Sigmoid colon (tissue), 4 donors: Measurements from ENCODE around the gene HACL1.

Source experiments
- EP300 ChIP-seq, 4 donors: sonication (generic); formaldehyde crosslinking; IDR thresholded peaks; one replicate each; pipeline ENCODE4 v1.6.1; 2017; ENCODE audit warnings: antibody characterized with exemption in 4 of 4
- POLR2A ChIP-seq, 2 donors: fragments of 450-650 bp; IDR thresholded peaks; one replicate each; pipeline ENCODE4 v1.6.1; 2016; ENCODE audit warnings: antibody characterized with exemption in 2 of 2, mild to moderate bottlenecking in 2 of 2, moderate library complexity in 2 of 2
- TF ChIP-seq, protein P1 (sequence below), 4 experiments: fragments of 450-650 bp in 3 of 4; fragments of 200-600 bp in 1 of 4; IDR thresholded peaks; one replicate each; pipeline ENCODE4 v1.5.1; 2016 to 2019; ENCODE audit warnings: antibody characterized with exemption in 4 of 4, mild to moderate bottlenecking in 3 of 4, moderate library complexity in 2 of 4

DNA sequence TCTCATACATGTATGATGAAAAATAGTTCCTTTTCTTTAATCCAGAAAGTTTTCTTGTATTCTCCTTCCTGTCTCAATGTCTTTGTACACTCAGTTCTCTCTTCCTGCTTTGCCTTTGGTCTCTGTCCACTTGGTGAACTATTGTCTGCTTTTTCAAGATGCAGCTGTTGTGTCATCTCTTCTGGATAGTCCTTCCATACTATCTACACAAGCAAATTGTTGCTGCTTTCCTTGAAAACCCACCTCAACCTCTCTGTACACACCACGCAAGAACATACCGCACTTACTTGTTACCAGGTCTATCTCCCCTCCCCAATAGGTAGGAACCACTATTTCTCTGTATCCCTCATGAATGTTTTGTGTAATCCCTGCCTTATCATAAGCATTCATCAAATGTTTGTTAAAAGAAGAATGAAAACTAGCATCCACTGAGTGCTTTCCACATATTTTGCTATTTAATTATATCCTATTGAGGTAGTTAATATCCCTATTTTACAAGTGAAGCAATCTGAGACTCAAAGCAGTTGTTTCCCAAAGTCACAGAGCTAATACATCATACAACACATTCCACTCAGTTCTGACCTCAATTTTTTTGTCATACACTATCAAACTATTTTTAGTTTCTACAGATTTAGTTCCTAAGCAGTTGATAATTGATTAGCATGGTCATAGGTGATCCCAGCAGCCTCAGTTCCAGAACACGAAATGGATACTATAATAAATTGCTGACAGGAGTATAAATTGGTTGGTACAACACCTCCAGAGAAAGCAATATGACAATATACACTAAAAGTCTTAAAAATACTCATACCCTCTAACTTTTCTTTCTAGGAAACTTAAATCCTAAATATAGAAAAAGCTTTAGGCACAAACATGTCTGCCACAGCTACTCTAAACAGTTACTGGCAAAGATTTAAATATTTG lies 19.6 kb downstream of the HACL1 start:
- TF ChIP-seq, protein P1, sequence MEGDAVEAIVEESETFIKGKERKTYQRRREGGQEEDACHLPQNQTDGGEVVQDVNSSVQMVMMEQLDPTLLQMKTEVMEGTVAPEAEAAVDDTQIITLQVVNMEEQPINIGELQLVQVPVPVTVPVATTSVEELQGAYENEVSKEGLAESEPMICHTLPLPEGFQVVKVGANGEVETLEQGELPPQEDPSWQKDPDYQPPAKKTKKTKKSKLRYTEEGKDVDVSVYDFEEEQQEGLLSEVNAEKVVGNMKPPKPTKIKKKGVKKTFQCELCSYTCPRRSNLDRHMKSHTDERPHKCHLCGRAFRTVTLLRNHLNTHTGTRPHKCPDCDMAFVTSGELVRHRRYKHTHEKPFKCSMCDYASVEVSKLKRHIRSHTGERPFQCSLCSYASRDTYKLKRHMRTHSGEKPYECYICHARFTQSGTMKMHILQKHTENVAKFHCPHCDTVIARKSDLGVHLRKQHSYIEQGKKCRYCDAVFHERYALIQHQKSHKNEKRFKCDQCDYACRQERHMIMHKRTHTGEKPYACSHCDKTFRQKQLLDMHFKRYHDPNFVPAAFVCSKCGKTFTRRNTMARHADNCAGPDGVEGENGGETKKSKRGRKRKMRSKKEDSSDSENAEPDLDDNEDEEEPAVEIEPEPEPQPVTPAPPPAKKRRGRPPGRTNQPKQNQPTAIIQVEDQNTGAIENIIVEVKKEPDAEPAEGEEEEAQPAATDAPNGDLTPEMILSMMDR (IDR thresholded peaks at IDR 0.05), result no peak
- TF ChIP-seq POLR2A (IDR thresholded peaks at IDR 0.05), result no peak
- no peak for TF ChIP-seq EP300 (IDR thresholded peaks at IDR 0.05)
